Fibroblast of the aortic adventitia (primary cell): ENCODE measurements around the gene LCT. TPM values are rescaled to one million over a fixed set of nuclear protein-coding genes. Genes with fewer than 3 reads are reported as not detected.

Experiments
- DNase-seq: peaks from one replicate; pipeline ENCODE4 v3.0.0-alpha.2; 2010; ENCODE audit warnings: low read depth
- H3K4me3 ChIP-seq: 2 replicates; pipeline ENCODE4 v1.5.1; 2011; ENCODE audit warnings: low read depth, mild to moderate bottlenecking, control low read depth, low read length, moderate library complexity
- CTCF ChIP-seq: IDR thresholded peaks from 2 replicates; pipeline ENCODE4 v1.5.1; 2011; ENCODE audit warnings: mild to moderate bottlenecking, low read length, control low read depth, inconsistent platforms; ENCODE audit not compliant: insufficient read depth
- total RNA-seq: library from RNA; depleted of rRNA; stranded (reverse); fragments of >200 nt; gene quantifications from 2 replicates; pipeline ENCODE4 v1.2.3, GENCODE V29; 2012; ENCODE audit warnings: low replicate concordance

LCT gene
- total RNA-seq, 1 donor = not detected

- TF ChIP-seq CTCF = no peak
- no peak overlapping the region for H3K4me3 ChIP-seq
- no peak for DNase-seq
Measured at GRCh38 chr2:135838502-135838901, 1.5 kb upstream of the LCT start.

GRCh38 chr2:135832891-135833290 lies 4.1 kb downstream of the LCT start:
- H3K4me3 ChIP-seq = no peak overlapping the region
- TF ChIP-seq CTCF = no peak
- no peak for DNase-seq

GRCh38 chr2:135831180-135831812 lies 5.7 kb downstream of the LCT start:
- DNase-seq = no peak
- no peak overlapping the region for H3K4me3 ChIP-seq
- TF ChIP-seq CTCF = no peak

- TF ChIP-seq CTCF = no peak
- DNase-seq = no peak
- H3K4me3 ChIP-seq = no peak overlapping the region
Measured at GRCh38 chr2:135829378-135830135, 7.4 kb downstream of the LCT start.

GRCh38 chr2:135826544-135826943 lies 10.4 kb downstream of the LCT start:
- no peak for TF ChIP-seq CTCF
- DNase-seq = no peak
- no peak overlapping the region for H3K4me3 ChIP-seq

- DNase-seq = no peak
- no peak for TF ChIP-seq CTCF
- H3K4me3 ChIP-seq = no peak overlapping the region
Measured at GRCh38 chr2:135825550-135826176, 11.3 kb downstream of the LCT start.
